HG02840 (cell line): ENCODE measurements around the gene SAMD4A.

Source experiments
- ATAC-seq: cut with Tn5 transposase; IDR thresholded peaks from one replicate; pipeline ENCODE4 v1.9.1; 2021; ENCODE audit warnings: mild to moderate bottlenecking, moderate library complexity, moderate number of reproducible peaks; ENCODE audit not compliant: unreplicated experiment, low FRiP score

SAMD4A gene

GRCh38 chr14:54566410-54567223 lies at the start of gene SAMD4A:
Gene SAMD4A, plus strand, starts transcription at chr14:54567128. Its CDS starts 789 bp downstream, at chr14:54567917.
- ATAC-seq: peak; percentile 31

DNA sequence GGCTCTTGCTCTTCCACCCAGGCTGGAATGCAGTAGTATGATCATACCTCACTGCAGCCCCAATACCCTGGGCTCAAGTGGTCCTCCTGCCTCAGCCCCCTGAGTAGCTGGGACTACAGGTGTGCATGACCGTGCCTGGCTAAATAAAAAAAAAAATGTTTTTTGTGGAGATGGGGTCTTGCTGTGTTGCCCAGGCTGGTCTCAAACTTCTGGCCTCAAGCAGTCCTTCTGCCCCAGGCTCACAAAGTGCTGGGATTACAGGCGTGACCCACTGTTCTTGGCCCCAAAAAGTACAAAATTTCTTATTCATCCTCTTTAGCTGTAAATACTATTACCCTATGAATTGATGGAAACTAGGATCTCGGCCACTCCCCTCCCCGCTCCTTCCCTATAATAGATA lies 42.5 kb upstream of the SAMD4A start:
- ATAC-seq: no peak

- no peak for ATAC-seq
Measured at GRCh38 chr14:54528973-54529372, 38.0 kb upstream of the SAMD4A start.

DNA sequence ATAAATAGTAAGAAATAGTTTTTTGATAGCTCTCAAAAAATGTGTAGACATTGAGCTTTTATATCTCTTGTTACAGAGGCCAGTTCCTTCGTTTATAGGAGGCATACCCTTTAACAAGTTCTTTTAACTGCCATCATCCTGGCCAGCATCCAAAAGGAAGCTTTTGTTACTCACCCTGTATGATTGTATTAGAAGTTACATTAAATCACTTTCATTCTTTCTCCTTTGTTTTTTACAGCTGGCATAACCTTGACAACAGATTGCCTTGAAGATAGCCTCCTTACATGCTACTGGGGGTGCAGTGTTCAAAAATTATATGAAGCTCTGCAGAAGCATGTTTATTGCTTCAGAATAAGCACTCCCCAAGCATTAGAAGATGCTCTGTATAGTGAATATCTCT lies 37.1 kb upstream of the SAMD4A start:
- no peak for ATAC-seq

- peak; percentile 83 for ATAC-seq
Measured at GRCh38 chr14:54532111-54533012, 34.6 kb upstream of the SAMD4A start.

- ATAC-seq: no peak
Measured at GRCh38 chr14:54533100-54533499, 33.8 kb upstream of the SAMD4A start.

DNA sequence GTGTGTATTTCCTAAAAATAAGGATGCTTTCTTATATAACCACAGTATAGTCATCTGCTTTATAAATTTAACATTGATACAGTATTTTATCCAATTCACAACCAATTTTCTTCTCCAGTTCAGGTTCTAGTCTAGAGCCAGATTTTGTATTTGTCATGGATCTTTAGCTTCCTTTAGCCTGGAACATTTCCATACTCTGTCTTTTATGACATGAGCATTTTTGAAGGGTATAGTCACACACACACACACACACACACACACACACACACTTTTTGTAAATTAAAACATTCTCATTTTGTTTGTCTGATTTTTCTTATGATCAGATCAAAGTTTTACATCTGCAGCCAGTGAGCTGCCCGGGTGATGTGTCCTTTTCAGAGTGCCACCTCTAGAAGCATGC lies 31.8 kb upstream of the SAMD4A start:
- ATAC-seq: no peak

DNA sequence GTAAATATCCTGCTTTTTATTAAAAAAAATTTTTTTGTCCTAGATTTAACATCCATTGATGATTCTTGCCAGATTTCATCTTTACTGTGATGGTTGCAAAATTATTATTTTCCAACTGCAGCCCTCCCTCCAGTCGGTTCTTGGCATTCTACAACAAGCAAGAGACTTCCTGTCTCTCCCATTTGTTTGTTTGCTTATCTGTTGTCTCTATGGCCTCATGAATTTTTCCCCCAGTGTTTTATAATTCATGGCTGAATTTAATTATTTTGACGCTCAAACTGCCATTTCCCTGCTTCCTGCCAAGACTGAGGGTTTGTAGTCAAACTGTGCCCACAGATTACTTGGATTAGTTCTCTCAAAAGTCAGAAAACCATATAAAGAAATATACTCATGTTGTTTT lies 31.3 kb upstream of the SAMD4A start:
- ATAC-seq: no peak

- no peak for ATAC-seq
Measured at GRCh38 chr14:54537651-54538050, 29.3 kb upstream of the SAMD4A start.

DNA sequence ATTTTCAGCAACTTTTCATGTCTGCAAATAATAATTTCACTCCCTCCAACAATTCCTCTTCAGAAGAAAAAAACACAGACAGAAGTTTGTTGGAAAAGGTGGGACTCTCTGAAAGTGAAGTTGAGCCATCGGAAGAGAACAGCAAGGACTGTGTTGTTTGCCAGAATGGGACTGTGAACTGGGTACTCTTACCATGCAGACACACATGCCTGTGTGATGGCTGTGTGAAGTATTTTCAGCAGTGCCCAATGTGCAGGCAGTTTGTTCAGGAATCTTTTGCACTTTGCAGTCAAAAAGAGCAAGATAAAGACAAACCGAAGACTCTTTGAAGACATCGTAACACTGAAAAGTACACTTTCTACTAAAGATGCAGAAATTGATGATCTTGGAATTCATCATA lies 28.9 kb upstream of the SAMD4A start:
- no peak for ATAC-seq

GRCh38 chr14:54547583-54547982 lies 19.3 kb upstream of the SAMD4A start:
- ATAC-seq: no peak

- ATAC-seq: no peak
Measured at GRCh38 chr14:54548491-54548890, 18.4 kb upstream of the SAMD4A start.

- ATAC-seq: no peak
Measured at GRCh38 chr14:54549862-54550261, 17.1 kb upstream of the SAMD4A start.

- ATAC-seq: no peak
Measured at GRCh38 chr14:54550514-54550913, 16.4 kb upstream of the SAMD4A start.

GRCh38 chr14:54554401-54554800 lies 12.5 kb upstream of the SAMD4A start:
- no peak for ATAC-seq

- ATAC-seq: no peak
Measured at GRCh38 chr14:54555651-54556050, 11.3 kb upstream of the SAMD4A start.

DNA sequence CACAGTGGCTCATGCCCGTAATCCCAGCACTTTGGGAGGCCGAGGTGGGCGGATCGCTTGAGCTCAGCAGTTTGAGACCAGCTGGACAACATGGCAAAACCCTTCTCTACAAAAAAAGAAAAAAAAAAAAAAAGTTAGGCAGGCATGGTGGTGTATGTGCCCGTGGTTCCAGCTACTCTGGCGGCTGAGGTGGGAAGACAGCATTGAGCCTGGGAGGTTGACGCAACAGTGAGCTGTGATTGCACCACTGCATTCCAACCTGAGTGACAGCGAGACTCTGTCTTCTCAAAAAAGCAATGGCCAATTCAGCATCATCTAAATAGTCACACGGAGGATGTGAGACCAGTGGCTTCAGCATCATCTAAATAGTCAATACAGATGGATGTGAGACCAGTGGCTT lies 10.4 kb upstream of the SAMD4A start:
- no peak for ATAC-seq

GRCh38 chr14:54562334-54562733 lies 4.6 kb upstream of the SAMD4A start:
- no peak for ATAC-seq

GRCh38 chr14:54564071-54564867 lies 2.7 kb upstream of the SAMD4A start:
- ATAC-seq: no peak

GRCh38 chr14:54564868-54565784 lies 1.8 kb upstream of the SAMD4A start:
- peak; percentile 41 for ATAC-seq
